Measurements from ENCODE around the gene REX1BD. TPM values are rescaled to one million over a fixed set of nuclear protein-coding genes. Genes with fewer than 3 reads are reported as not detected.
A peak's percentile ranks its signal among the peaks of the same experiment; 100 is the strongest.

Gene REX1BD
- total RNA-seq, 1 donor from 2014 or later, result 130 TPM

DNA sequence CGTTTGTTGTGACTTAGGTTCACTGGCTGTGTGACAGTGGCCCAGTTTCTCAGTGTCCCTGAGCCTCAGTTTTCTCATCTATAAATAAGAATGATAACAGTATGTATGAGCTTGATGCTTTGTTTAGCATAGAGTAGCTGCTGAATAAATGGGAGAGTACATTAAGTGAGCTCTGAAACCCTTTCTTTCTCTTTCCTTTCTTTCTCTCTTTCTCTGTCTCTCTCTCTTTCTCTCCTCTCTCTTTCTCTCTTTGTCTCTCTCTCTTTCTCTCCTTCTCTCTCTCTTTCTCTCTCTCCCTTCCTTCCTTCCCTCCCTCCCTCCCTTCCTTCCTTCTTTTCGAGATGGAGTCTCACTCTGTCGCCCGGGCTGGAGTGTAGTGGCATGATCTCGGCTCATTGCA lies 28.9 kb upstream of the REX1BD start:
- H3K9me3 Mint-ChIP-seq, result no peaks in the 10 kb centered on the region
- H3K4me3 Mint-ChIP-seq, result peak overlapping the region; percentile 97
- DNase-seq, result no peak
- H3K4me1 Mint-ChIP-seq, result peaks cover 18% of the 10 kb centered on the region
- H3K27ac Mint-ChIP-seq, result peak overlapping the region; percentile 93
- intact Hi-C loops (cut with micrococcal nuclease), result loop anchor here (5.0 kb wide), 1 partner anchor 358 kb away; the partner anchor contains the start of genes COPE and DDX49
- H3K36me3 Mint-ChIP-seq (ENCODE audit: low read depth), result peaks cover 28% of the 10 kb centered on the region
- H3K27me3 Mint-ChIP-seq, result no peaks in the 10 kb centered on the region

- H3K4me3 Mint-ChIP-seq, result no peak overlapping the region
- peaks cover 18% of the 10 kb centered on the region for H3K4me1 Mint-ChIP-seq
- H3K27ac Mint-ChIP-seq, result no peak overlapping the region
- DNase-seq, result no peak
- peaks cover 47% of the 10 kb centered on the region for H3K36me3 Mint-ChIP-seq (ENCODE audit: low read depth)
- no peaks in the 10 kb centered on the region for H3K27me3 Mint-ChIP-seq
- no peaks in the 10 kb centered on the region for H3K9me3 Mint-ChIP-seq
- intact Hi-C loops (cut with micrococcal nuclease), result no loop called here
Observed at GRCh38 chr19:18562086-18562485, 26.5 kb upstream of the REX1BD start.

- Mint-ChIP-seq H3K27ac (no peak overlapping the region), H3K27me3 (no peaks in the 10 kb centered on the region), H3K4me3 (no peak overlapping the region), H3K9me3 (no peaks in the 10 kb centered on the region), H3K4me1 (peaks cover 6% of the 10 kb centered on the region), H3K36me3 (ENCODE audit: low read depth) (peaks cover 65% of the 10 kb centered on the region)
- intact Hi-C loops (cut with micrococcal nuclease), result no loop called here
- no peak for DNase-seq
Observed at GRCh38 chr19:18566953-18567352, 21.6 kb upstream of the REX1BD start.

DNA sequence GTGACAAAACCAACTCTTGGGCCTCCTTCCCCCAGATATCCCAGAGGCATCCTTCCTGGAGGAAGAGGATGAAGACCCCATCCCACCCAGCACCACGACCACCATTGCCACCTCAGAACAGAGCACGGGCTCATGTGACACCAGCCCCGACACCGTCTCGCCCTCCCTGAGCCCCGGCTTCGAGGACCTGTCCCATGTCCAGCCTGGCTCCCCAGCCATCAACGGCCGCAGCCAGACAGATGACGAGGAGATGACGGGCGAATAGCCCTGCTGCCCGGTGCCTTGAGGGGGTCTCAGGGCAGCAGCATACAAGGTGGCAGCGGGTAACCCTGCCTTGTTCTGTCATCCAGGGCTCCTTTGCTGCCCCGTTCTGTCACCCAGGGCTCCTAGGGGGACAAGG lies 20.2 kb upstream of the REX1BD start:
- Mint-ChIP-seq H3K27me3 (no peaks in the 10 kb centered on the region), H3K4me1 (peaks cover 16% of the 10 kb centered on the region), H3K4me3 (no peak overlapping the region), H3K36me3 (ENCODE audit: low read depth) (peaks cover 72% of the 10 kb centered on the region), H3K9me3 (no peaks in the 10 kb centered on the region), H3K27ac (no peak overlapping the region)
- no peak for DNase-seq
- intact Hi-C loops (cut with micrococcal nuclease), result no loop called here

- peak; percentile 100 for DNase-seq
- Mint-ChIP-seq H3K4me3 (peak within 1 kb of the TSS; percentile 99), H3K27ac (peak within 1 kb of the TSS; percentile 95), H3K27me3 (no peaks in the 10 kb centered on the region), H3K36me3 (ENCODE audit: low read depth) (peaks cover 73% of the 10 kb centered on the region), H3K4me1 (peaks cover 24% of the 10 kb centered on the region), H3K9me3 (no peaks in the 10 kb centered on the region)
- intact Hi-C loops (cut with micrococcal nuclease), result loop anchor here (1.0 to 5.0 kb wide), 6 partner anchors 14 to 348 kb away; partner anchors contain the start of genes COPE, DDX49, ELL and KXD1
Observed at GRCh38 chr19:18571564-18572344, 16.8 kb upstream of the REX1BD start, which contains the start of gene UBA52. Gene UBA52 (plus strand): TSS chr19:18571857. CDS start chr19:18573301, 1,444 bp downstream.

DNA sequence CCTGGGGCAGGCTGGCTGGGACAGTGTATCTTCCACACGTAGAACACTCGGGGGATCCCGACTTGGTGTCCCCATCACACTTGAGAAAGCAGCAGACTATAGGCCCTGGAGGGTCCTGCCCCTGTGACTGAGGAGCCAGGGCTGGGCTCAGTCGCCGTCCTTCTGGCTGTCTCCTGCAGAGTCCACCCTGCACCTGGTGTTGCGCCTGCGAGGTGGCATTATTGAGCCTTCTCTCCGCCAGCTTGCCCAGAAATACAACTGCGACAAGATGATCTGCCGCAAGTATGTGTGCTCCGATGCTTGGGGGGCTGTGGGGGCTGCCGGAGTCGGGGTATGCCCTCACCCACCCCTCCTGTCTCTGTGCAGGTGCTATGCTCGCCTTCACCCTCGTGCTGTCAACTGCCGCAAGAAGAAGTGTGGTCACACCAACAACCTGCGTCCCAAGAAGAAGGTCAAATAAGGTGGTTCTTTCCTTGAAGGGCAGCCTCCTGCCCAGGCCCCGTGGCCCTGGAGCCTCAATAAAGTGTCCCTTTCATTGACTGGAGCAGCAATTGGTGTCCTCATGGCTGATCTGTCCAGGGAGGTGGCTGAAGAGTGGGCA lies 13.8 kb upstream of the REX1BD start:
- H3K9me3 Mint-ChIP-seq, result no peaks in the 10 kb centered on the region
- no peak overlapping the region for H3K27ac Mint-ChIP-seq
- peak overlapping the region; percentile 10 for H3K4me3 Mint-ChIP-seq
- no peaks in the 10 kb centered on the region for H3K27me3 Mint-ChIP-seq
- peaks cover 67% of the 10 kb centered on the region for H3K36me3 Mint-ChIP-seq (ENCODE audit: low read depth)
- peaks cover 29% of the 10 kb centered on the region for H3K4me1 Mint-ChIP-seq
- intact Hi-C loops (cut with micrococcal nuclease), result loop anchor here (5.0 kb wide), 1 partner anchor 97 kb away; no protein-coding TSS in a partner anchor
- no peak for DNase-seq

GRCh38 chr19:18576383-18576782 lies 12.2 kb upstream of the REX1BD start:
- DNase-seq, result no peak
- Mint-ChIP-seq H3K4me3 (no peak overlapping the region), H3K9me3 (no peaks in the 10 kb centered on the region), H3K4me1 (peaks cover 26% of the 10 kb centered on the region), H3K27ac (no peak overlapping the region), H3K36me3 (ENCODE audit: low read depth) (peaks cover 62% of the 10 kb centered on the region), H3K27me3 (no peaks in the 10 kb centered on the region)
- intact Hi-C loops (cut with micrococcal nuclease), result no loop called here

DNA sequence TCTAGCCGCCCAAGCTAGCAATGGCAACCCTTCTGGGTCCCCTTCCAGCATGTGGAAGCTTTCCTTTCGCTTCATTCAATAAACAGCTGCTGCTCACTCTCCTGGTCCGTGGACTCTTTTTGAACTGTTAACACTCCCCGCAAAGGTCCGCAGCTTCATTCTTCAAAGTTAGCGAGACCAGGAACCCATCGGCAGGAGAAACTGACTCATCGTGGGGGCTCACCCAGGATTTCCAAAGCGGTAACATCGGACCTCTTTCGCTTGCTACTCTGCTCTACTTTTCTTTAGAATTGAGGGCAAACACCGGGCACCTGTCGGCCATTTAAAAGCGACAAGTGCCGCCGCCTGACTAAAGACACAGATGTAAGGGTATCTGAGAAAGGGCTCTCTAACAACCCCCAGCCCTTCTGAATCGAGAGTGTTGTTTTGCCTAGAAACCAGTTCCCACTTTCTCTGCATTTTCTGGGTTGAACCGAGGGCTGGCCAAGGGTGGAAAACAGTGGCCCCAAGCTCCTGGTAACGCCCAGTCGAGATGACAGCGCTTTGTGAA lies 11.2 kb upstream of the REX1BD start:
- no peak for DNase-seq
- H3K36me3 Mint-ChIP-seq (ENCODE audit: low read depth), result peaks cover 53% of the 10 kb centered on the region
- no peak overlapping the region for H3K27ac Mint-ChIP-seq
- no peaks in the 10 kb centered on the region for H3K9me3 Mint-ChIP-seq
- intact Hi-C loops (cut with micrococcal nuclease), result no loop called here
- peaks cover 22% of the 10 kb centered on the region for H3K4me1 Mint-ChIP-seq
- no peaks in the 10 kb centered on the region for H3K27me3 Mint-ChIP-seq
- no peak overlapping the region for H3K4me3 Mint-ChIP-seq

GRCh38 chr19:18580311-18580710 lies 8.3 kb upstream of the REX1BD start:
- H3K4me3 Mint-ChIP-seq, result no peak overlapping the region
- no peak for DNase-seq
- H3K36me3 Mint-ChIP-seq (ENCODE audit: low read depth), result peaks cover 28% of the 10 kb centered on the region
- H3K9me3 Mint-ChIP-seq, result no peaks in the 10 kb centered on the region
- intact Hi-C loops (cut with micrococcal nuclease), result no loop called here
- H3K27me3 Mint-ChIP-seq, result no peaks in the 10 kb centered on the region
- H3K4me1 Mint-ChIP-seq, result peaks cover 15% of the 10 kb centered on the region
- H3K27ac Mint-ChIP-seq, result no peak overlapping the region

GRCh38 chr19:18586306-18586705 lies 2.3 kb upstream of the REX1BD start:
- no peak for DNase-seq
- intact Hi-C loops (cut with micrococcal nuclease), result loop anchor here (5.0 kb wide), 2 partner anchors 96 to 261 kb away; partner anchors contain the start of gene CRTC1
- Mint-ChIP-seq H3K27me3 (no peaks in the 10 kb centered on the region), H3K36me3 (ENCODE audit: low read depth) (peaks cover 14% of the 10 kb centered on the region), H3K4me3 (peak overlapping the region; percentile 30), H3K4me1 (peaks cover 32% of the 10 kb centered on the region), H3K9me3 (no peaks in the 10 kb centered on the region), H3K27ac (peak overlapping the region; percentile 76)

GRCh38 chr19:18587561-18587960 lies 1.0 kb upstream of the REX1BD start:
- intact Hi-C loops (cut with micrococcal nuclease), result loop anchor here (5.0 kb wide), 2 partner anchors 95 to 260 kb away; partner anchors contain the start of gene CRTC1
- H3K36me3 Mint-ChIP-seq (ENCODE audit: low read depth), result peaks cover 19% of the 10 kb centered on the region
- no peaks in the 10 kb centered on the region for H3K9me3 Mint-ChIP-seq
- peaks cover 32% of the 10 kb centered on the region for H3K4me1 Mint-ChIP-seq
- peak overlapping the region; percentile 97 for H3K27ac Mint-ChIP-seq
- no peak for DNase-seq
- H3K4me3 Mint-ChIP-seq, result peak overlapping the region; percentile 86
- H3K27me3 Mint-ChIP-seq, result no peaks in the 10 kb centered on the region

DNA sequence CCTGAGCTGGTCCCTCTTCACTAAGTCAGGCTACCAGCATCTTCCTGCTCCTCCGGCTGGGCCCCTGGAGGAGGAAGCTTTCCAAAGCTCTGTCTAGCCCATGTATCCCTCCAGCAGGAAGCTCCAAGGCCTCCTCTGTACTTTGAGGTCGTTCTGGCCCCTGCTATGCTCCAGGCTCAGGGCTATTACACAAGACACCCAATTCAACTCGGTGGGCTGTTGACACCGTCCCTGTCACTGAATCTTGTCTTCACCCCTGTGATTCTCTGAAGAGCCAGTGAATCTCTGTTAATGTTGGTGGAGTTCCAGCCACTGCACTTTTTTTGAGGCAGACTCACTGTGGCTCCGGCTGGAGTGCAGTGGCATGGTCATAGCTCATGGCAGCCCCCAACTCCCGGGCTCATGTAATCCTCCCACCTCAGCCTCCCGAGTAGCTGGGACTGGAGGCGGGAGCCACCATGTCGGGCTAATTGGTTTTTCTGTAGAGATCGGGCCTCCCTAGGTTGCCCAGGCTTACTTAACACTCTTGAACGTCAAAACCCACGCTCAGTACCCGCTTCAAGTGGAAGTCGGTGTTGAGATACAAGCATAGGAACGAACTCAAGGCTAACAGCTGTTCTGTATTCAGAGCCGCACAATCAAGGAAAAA lies 512 bp upstream of the REX1BD start:
- DNase-seq, result no peak
- Mint-ChIP-seq H3K27me3 (no peaks in the 10 kb centered on the region), H3K4me1 (peaks cover 32% of the 10 kb centered on the region), H3K4me3 (peak overlapping the region; percentile 86), H3K9me3 (no peaks in the 10 kb centered on the region), H3K27ac (peak overlapping the region; percentile 97), H3K36me3 (ENCODE audit: low read depth) (peaks cover 21% of the 10 kb centered on the region)
- intact Hi-C loops (cut with micrococcal nuclease), result loop anchor here (5.0 kb wide), 2 partner anchors 94 to 259 kb away; partner anchors contain the start of gene CRTC1

DNA sequence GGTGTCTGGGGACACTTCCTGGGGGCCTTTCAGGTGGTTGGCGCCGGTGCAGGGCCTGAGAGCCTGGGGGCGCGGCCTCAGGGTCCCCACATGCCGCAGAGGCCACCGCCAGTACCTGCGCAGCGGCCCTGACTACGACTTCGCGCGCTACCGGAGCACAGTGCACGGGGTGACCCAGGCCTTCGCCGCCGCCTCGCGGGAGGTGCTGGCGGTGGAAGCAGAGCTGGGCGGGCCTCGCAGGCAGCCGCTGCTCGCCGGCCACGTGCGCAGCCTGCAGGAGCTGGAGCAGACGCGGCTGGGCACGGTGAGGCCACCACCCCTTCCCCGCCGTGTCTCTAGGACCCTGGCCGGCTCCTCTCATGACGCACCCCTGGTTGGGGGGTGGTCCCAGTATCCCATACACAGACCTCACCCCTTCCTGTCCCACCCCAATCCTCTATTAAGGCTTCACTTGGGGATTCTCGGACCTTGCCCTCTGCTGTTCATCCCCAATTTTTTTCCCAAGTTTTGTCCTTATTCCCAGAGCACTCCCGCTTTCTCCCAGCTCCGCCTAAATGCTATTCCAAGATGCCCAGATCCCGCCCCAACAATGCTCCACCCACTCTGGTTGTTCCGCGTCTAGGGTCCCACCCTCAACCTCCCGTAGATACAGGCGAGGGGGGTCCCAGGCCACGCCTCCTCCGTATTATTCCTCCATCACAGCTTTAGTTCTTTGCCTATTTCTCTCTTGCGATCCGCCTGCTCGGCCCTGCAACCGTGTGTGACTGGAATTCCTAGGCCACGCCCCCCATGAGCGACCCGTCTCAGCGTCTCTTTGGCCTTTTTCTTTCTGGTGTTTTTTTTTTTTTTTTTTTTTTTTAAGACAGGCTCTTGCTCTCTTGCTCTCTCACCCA lies 1.0 kb downstream of the REX1BD start:
- Mint-ChIP-seq H3K27me3 (peaks cover 1% of the 10 kb centered on the region), H3K4me3 (peak overlapping the region; percentile 86), H3K36me3 (ENCODE audit: low read depth) (peaks cover 22% of the 10 kb centered on the region), H3K27ac (peak overlapping the region; percentile 97), H3K9me3 (no peaks in the 10 kb centered on the region), H3K4me1 (peaks cover 32% of the 10 kb centered on the region)
- DNase-seq, result peak; percentile 92
- intact Hi-C loops (cut with micrococcal nuclease), result loop anchor here (1.0 to 5.0 kb wide), 6 partner anchors 18 to 258 kb away; partner anchors contain the start of genes CRTC1, ELL, KXD1 and UBA52
